Neuron (in vitro differentiated cells): ENCODE data around the gene ZSCAN31.
"Not testable (repeated sequence)": the region's sequence is repeated elsewhere in the genome, so short reads cannot be mapped to it uniquely, and the experiment has no call there.

Source experiments
- H2AFZ ChIP-seq: one replicate; pipeline ENCODE4 v1.6.1; 2013; ENCODE audit warnings: low read depth, mild to moderate bottlenecking, inconsistent platforms, low read length, moderate library complexity
- H3K27me3 ChIP-seq: one replicate; pipeline ENCODE4 v1.6.1; 2013; ENCODE audit warnings: low read length; ENCODE audit not compliant: insufficient read depth
- H3K36me3 ChIP-seq: one replicate; pipeline ENCODE4 v1.6.1; 2013; ENCODE audit warnings: low read length; ENCODE audit not compliant: insufficient read depth
- H3K4me1 ChIP-seq: one replicate; pipeline ENCODE4 v1.6.1; 2013; ENCODE audit warnings: low read length; ENCODE audit not compliant: insufficient read depth
- H3K4me3 ChIP-seq: 2 replicates; pipeline ENCODE4 v1.5.1; 2013; ENCODE audit warnings: mild to moderate bottlenecking, low read length, moderate library complexity
- H3K9me3 ChIP-seq: one replicate; pipeline ENCODE4 v1.6.1; 2013; ENCODE audit warnings: low read length

Gene ZSCAN31

DNA sequence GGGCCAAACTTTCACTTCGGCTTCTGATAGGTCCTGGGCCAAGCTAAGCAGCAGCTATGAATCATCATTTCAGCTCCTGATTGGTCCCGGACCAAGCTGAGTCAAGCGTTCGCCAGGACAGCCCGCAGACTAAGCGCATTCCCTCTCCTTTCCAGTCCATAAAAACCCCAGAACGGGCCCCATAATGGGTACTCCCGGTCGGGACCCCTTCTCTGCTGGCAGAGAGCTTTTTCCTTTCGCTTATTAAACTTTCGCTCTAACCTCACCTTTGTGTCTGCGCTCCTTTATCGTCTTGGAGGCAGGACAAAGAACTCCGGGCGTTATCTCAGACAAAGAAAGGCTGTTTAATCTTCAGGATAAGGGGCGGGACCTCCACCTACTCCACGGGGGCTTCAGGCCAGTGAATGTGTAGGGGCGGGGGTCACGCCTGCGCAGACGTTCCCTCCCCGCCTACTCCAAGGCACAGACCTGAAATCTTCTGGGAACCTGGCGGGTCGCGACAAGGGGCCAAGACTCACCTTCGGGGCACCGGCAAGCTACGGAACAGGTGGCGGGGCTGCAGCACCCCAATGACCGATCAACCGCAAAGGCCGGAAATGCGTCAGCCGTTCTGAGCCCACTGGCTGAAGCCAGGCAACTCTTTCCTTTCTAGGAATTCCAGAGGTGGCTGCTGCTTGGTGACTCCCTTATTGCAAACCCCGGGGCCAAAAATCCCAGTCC is at the start of gene ZSCAN31:
TSS of gene ZSCAN31 (minus strand) at position 585 of the 720 bp plus-strand sequence. CDS start 6,465 bp downstream, outside the sequence.
- no peaks in the 10 kb centered on the region for H3K27me3 ChIP-seq
- H3K36me3 ChIP-seq = no peaks in the 10 kb centered on the region
- peak within 1 kb of the TSS; percentile 74 for H3K4me3 ChIP-seq
- no peaks in the 10 kb centered on the region for H3K9me3 ChIP-seq
- peak within 1 kb of the TSS; percentile 21 for H2AFZ ChIP-seq
- H3K4me1 ChIP-seq = peaks cover 17% of the 10 kb centered on the region

- peaks cover 4% of the 10 kb centered on the region for H3K9me3 ChIP-seq
- H3K4me1 ChIP-seq = no peaks in the 10 kb centered on the region
- H3K36me3 ChIP-seq = peaks cover 93% of the 10 kb centered on the region
- H3K4me3 ChIP-seq = no peak overlapping the region
- no peak overlapping the region for H2AFZ ChIP-seq
- H3K27me3 ChIP-seq = no peaks in the 10 kb centered on the region
Observed at GRCh38 chr6:28384143-28384533, 48.2 kb upstream of the ZSCAN31 start.

GRCh38 chr6:28383235-28384142 is 47.5 kb upstream of the ZSCAN31 start:
- peaks cover 4% of the 10 kb centered on the region for H3K9me3 ChIP-seq
- H3K36me3 ChIP-seq = peaks cover 92% of the 10 kb centered on the region
- H2AFZ ChIP-seq = no peak overlapping the region
- H3K4me3 ChIP-seq = no peak overlapping the region
- no peaks in the 10 kb centered on the region for H3K27me3 ChIP-seq
- H3K4me1 ChIP-seq = no peaks in the 10 kb centered on the region

- no peaks in the 10 kb centered on the region for H3K4me1 ChIP-seq
- no peaks in the 10 kb centered on the region for H3K27me3 ChIP-seq
- no peak overlapping the region for H3K4me3 ChIP-seq
- H3K36me3 ChIP-seq = peaks cover 81% of the 10 kb centered on the region
- H3K9me3 ChIP-seq = peaks cover 8% of the 10 kb centered on the region
- no peak overlapping the region for H2AFZ ChIP-seq
Observed at GRCh38 chr6:28380381-28380780, 44.4 kb upstream of the ZSCAN31 start.

- no peaks in the 10 kb centered on the region for H3K27me3 ChIP-seq
- H3K36me3 ChIP-seq = peaks cover 69% of the 10 kb centered on the region
- H2AFZ ChIP-seq = no peak overlapping the region
- H3K4me3 ChIP-seq = no peak overlapping the region
- peaks cover 8% of the 10 kb centered on the region for H3K9me3 ChIP-seq
- H3K4me1 ChIP-seq = no peaks in the 10 kb centered on the region
Observed at GRCh38 chr6:28378644-28379043, 42.7 kb upstream of the ZSCAN31 start.

- Histone ChIP-seq H2AFZ (no peak overlapping the region), H3K9me3 (peaks cover 8% of the 10 kb centered on the region), H3K27me3 (no peaks in the 10 kb centered on the region), H3K36me3 (peaks cover 62% of the 10 kb centered on the region), H3K4me1 (no peaks in the 10 kb centered on the region), H3K4me3 (no peak overlapping the region)
Observed at GRCh38 chr6:28377879-28378278, 41.9 kb upstream of the ZSCAN31 start.

- peaks cover 24% of the 10 kb centered on the region for H3K36me3 ChIP-seq
Observed at GRCh38 chr6:28373925-28374324, 38.0 kb upstream of the ZSCAN31 start.

DNA sequence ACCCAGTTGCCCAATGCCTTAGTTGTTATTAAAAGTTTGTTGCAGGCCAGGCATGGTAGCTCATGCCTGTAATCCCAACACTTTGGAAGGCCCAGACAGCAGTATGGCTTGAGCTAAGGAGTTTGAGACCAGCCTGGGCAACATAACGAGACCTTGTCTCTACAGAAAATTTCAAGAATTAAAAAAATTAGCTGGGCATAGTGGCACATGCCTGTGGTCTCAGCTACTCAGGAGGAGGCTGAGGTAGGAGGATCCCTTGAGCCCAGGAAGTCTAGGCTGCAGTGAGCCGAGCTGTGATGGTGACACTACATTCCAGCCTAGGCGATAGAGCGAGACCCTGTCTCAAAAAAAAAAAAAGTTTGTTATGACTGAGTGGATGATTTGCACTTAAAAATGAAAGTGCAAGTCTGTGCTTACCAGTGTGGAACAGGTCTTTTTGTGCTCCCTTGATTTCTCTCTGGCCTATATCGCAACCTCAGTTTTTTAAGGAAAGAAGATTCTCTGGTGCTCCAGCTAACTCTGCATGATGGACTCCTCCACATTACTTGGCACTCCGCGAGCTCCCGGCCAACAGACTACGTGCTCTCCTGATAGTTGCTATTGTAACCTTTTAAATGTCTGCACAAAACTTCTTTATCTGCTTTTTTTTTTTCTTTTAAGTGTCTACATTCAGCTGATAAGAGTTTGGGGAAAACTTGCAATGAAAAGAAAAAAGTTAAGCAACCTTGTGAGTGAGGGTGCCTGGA is 35.9 kb upstream of the ZSCAN31 start:
- no peaks in the 10 kb centered on the region for H3K4me1 ChIP-seq
- no peak overlapping the region for H3K4me3 ChIP-seq
- peaks cover 17% of the 10 kb centered on the region for H3K36me3 ChIP-seq
- H3K27me3 ChIP-seq = no peaks in the 10 kb centered on the region
- no peaks in the 10 kb centered on the region for H3K9me3 ChIP-seq
- H2AFZ ChIP-seq = no peak overlapping the region

More at GRCh38 chr6:28373925-28374324, 38.0 kb upstream of the ZSCAN31 start:
- no peak overlapping the region for H2AFZ ChIP-seq
- H3K4me1 ChIP-seq = no peaks in the 10 kb centered on the region
- H3K9me3 ChIP-seq = peaks cover 5% of the 10 kb centered on the region
- no peak overlapping the region for H3K4me3 ChIP-seq
- no peaks in the 10 kb centered on the region for H3K27me3 ChIP-seq

DNA sequence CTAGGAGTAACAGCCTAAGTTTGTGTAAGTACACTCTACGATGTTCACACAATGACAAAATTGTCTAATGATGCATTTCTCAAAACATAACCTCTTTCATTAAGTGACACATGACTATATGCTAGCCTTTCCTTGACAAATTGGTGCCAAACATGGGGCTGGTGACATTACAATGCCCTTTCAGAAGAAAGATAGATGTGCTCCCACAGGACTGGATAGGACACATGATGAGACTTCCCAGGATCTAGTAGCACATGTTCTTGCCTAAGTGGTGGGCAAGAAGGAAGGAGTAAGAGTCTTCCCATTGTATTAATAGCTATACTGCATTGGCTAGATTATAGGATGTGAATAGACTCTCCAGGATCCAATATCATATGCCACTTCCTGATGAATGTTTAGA is 35.3 kb upstream of the ZSCAN31 start:
- Histone ChIP-seq H3K9me3 (no peaks in the 10 kb centered on the region), H3K4me1 (no peaks in the 10 kb centered on the region), H3K4me3 (no peak overlapping the region), H3K27me3 (no peaks in the 10 kb centered on the region), H2AFZ (no peak overlapping the region), H3K36me3 (peaks cover 20% of the 10 kb centered on the region)

- Histone ChIP-seq H3K4me3 (no peak overlapping the region), H3K9me3 (peaks cover 4% of the 10 kb centered on the region), H3K27me3 (no peaks in the 10 kb centered on the region), H3K4me1 (no peaks in the 10 kb centered on the region), H2AFZ (no peak overlapping the region), H3K36me3 (peaks cover 25% of the 10 kb centered on the region)
Observed at GRCh38 chr6:28370440-28370839, 34.5 kb upstream of the ZSCAN31 start.

GRCh38 chr6:28369463-28369862 is 33.5 kb upstream of the ZSCAN31 start:
- Histone ChIP-seq H3K4me3 (no peak overlapping the region), H3K36me3 (peaks cover 33% of the 10 kb centered on the region), H3K9me3 (peaks cover 10% of the 10 kb centered on the region), H3K27me3 (no peaks in the 10 kb centered on the region), H3K4me1 (no peaks in the 10 kb centered on the region), H2AFZ (no peak overlapping the region)

DNA sequence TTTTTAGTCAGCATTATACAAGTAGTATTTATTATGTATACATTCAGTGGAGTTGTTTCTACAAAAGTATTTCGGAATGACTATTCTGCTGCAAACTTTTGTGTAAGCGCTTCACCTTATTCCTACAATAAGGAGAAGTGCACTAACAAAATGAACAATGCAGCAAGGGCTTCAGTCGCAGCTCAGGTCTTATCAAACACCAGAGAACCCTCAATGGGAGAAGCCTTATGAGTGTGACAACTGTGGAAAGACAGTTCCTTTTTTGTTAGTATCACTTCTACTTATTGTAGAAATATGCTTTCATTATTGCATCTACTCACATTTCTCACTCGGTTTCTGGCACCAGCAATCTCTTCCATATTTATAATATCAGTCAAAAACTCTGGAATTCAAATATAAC is 32.6 kb upstream of the ZSCAN31 start:
- H3K4me3 ChIP-seq = no peak overlapping the region
- H3K36me3 ChIP-seq = peaks cover 42% of the 10 kb centered on the region
- no peak overlapping the region for H2AFZ ChIP-seq
- H3K4me1 ChIP-seq = no peaks in the 10 kb centered on the region
- H3K9me3 ChIP-seq = peaks cover 10% of the 10 kb centered on the region
- H3K27me3 ChIP-seq = no peaks in the 10 kb centered on the region

DNA sequence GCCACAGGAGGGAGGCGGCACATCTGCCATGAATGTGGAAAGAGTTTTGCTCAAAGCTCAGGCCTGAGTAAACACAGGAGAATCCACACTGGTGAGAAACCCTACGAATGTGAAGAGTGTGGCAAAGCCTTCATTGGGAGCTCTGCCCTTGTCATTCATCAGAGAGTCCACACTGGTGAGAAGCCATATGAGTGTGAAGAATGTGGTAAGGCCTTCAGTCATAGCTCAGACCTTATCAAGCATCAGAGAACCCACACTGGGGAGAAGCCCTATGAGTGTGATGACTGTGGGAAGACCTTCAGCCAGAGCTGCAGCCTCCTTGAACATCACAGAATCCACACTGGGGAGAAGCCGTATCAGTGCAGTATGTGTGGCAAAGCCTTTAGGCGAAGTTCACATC is 29.6 kb upstream of the ZSCAN31 start:
- H3K9me3 ChIP-seq, H3K4me1 ChIP-seq, H2AFZ ChIP-seq, H3K4me3 ChIP-seq, H3K27me3 ChIP-seq: not testable (repeated sequence)
- H3K36me3 ChIP-seq = peaks cover 62% of the 10 kb centered on the region
